A673 (cell line): ENCODE data around the gene HHLA2. TPM values are rescaled to one million over a fixed set of nuclear protein-coding genes. Genes with fewer than 3 reads are reported as not detected.

ENCODE experiments used
- BruUV-seq: library from RNA; stranded (reverse); fragments of 400-500 nt; replicated peaks from 2 replicates; lab custom pipeline; 2021; lab: Mats Ljungman, UMichigan
- CTCF ChIA-PET: fragments of 300-600 bp; sonication (Branson Sonifier 250); formaldehyde crosslinking; loops from one replicate; lab custom pipeline; 2022; ENCODE audit warnings: antibody characterized with exemption; lab: Charles Lee
- POLR2A ChIA-PET: fragments of 300-600 bp; sonication (Branson Sonifier 250); formaldehyde crosslinking; loops from one replicate; lab custom pipeline; 2022; ENCODE audit warnings: antibody characterized with exemption; ENCODE audit not compliant: low non-redundant PET; lab: Charles Lee
- DNase-seq: peaks from one replicate; pipeline ENCODE4 v3.0.0-alpha.2; 2015; ENCODE audit warnings: low spot score
- H3K27ac ChIP-seq: fragments of 200-600 bp; sonication (generic); 2 replicates; pipeline ENCODE4 v1.5.1; 2016; ENCODE audit warnings: mixed run types, low read depth, mild to moderate bottlenecking, mixed read lengths, antibody characterized with exemption, low read length; ENCODE audit not compliant: poor library complexity, severe bottlenecking
- H3K27me3 ChIP-seq: fragments of 200-600 bp; sonication (generic); replicated peaks from 2 replicates; pipeline ENCODE4 v1.6.1; 2017; ENCODE audit warnings: mixed run types, low read depth, mild to moderate bottlenecking, mixed read lengths, antibody characterized with exemption, low read length; ENCODE audit not compliant: insufficient read depth, poor library complexity
- H3K36me3 ChIP-seq: fragments of 200-600 bp; sonication (generic); 2 replicates; pipeline ENCODE4 v1.6.1; 2016; ENCODE audit warnings: mixed run types, mild to moderate bottlenecking, mixed read lengths, antibody characterized with exemption, low read length; ENCODE audit not compliant: insufficient read depth, poor library complexity, severe bottlenecking
- H3K4me1 ChIP-seq: fragments of 200-600 bp; sonication (generic); 2 replicates; pipeline ENCODE4 v1.6.1; 2017; ENCODE audit warnings: mixed run types, mild to moderate bottlenecking, mixed read lengths, antibody characterized with exemption, low read length; ENCODE audit not compliant: insufficient read depth, poor library complexity, severe bottlenecking
- H3K4me3 ChIP-seq: fragments of 200-600 bp; sonication (generic); 2 replicates; pipeline ENCODE4 v1.5.1; 2016; ENCODE audit warnings: low read depth, mixed run types, mild to moderate bottlenecking, mixed read lengths, low read length; ENCODE audit not compliant: poor library complexity, severe bottlenecking
- H3K9me3 ChIP-seq: fragments of 200-600 bp; sonication (generic); 2 replicates; pipeline ENCODE4 v1.6.1; 2016; ENCODE audit warnings: mixed run types, low read depth, mild to moderate bottlenecking, mixed read lengths, antibody characterized with exemption, low read length; ENCODE audit not compliant: poor library complexity, severe bottlenecking
- CTCF ChIP-seq: fragments of 300-800, 200-600 bp; sonication (generic); conservative IDR thresholded peaks from 2 replicates; pipeline ENCODE4 v1.5.1; 2017; ENCODE audit warnings: low read depth, mild to moderate bottlenecking, antibody characterized with exemption, low read length, moderate library complexity, mixed read lengths
- EZH2 ChIP-seq: fragments of 200-600 bp; sonication (generic); IDR thresholded peaks from 2 replicates; pipeline ENCODE4 v1.6.1; 2017; ENCODE audit warnings: borderline replicate concordance, low read depth, mild to moderate bottlenecking, mixed read lengths, antibody characterized with exemption, low read length; ENCODE audit not compliant: poor library complexity, severe bottlenecking
- intact Hi-C: fragments of 100-400 bp; cut with micrococcal nuclease; formaldehyde crosslinking; loops from one replicate; pipeline ENCODE4 v1.10.0; 2022; ENCODE audit not compliant: unreplicated experiment
- total RNA-seq: library from RNA; stranded (reverse); gene quantifications from 2 replicates; pipeline ENCODE4 v1.2.3, GENCODE V29; 2021

Gene HHLA2
- total RNA-seq, 1 experiment from 2014 or later, result not detected

- ChIA-PET CTCF (no interaction called here), POLR2A (no interaction called here)
- H3K27me3 ChIP-seq, result no peaks in the 10 kb centered on the region
- H3K4me3 ChIP-seq, result no peak overlapping the region
- H3K27ac ChIP-seq, result no peak overlapping the region
- no peak for DNase-seq
- no peaks in the 10 kb centered on the region for H3K9me3 ChIP-seq
- intact Hi-C loops, result no loop called here
- TF ChIP-seq CTCF, result no peak
- TF ChIP-seq EZH2, result no peak
- no peaks in the 10 kb centered on the region for H3K36me3 ChIP-seq
- no peaks in the 10 kb centered on the region for H3K4me1 ChIP-seq
- no TSS peak for BruUV-seq
Observed at GRCh38 chr3:108329947-108330346, 33.6 kb downstream of the HHLA2 start.

DNA sequence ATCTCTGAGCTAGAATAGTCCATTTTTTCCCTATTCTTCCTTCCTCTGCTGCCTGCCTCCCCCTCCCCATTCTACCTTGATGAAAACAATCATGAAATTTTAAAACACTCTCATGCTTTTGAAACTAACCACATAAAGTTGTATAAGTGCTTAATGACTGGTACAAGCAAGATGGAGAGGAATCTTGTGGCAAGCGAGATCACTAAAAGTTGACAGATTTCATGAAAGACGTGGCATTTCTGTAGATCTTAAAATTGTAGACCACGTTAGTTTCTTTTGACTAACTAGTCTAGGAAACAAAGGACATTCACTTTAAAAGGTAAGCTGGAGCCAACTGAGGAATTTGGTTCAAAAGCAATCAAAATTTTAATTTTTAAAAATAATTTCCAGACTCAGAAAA is 35.4 kb downstream of the HHLA2 start:
- no peak for TF ChIP-seq EZH2
- no peak for TF ChIP-seq CTCF
- intact Hi-C loops, result no loop called here
- H3K4me3 ChIP-seq, result no peak overlapping the region
- H3K27me3 ChIP-seq, result no peaks in the 10 kb centered on the region
- ChIA-PET CTCF (no interaction called here), POLR2A (no interaction called here)
- H3K4me1 ChIP-seq, result no peaks in the 10 kb centered on the region
- no peak overlapping the region for H3K27ac ChIP-seq
- no TSS peak for BruUV-seq
- H3K9me3 ChIP-seq, result no peaks in the 10 kb centered on the region
- no peaks in the 10 kb centered on the region for H3K36me3 ChIP-seq
- DNase-seq, result no peak

GRCh38 chr3:108333961-108334360 is 37.6 kb downstream of the HHLA2 start:
- H3K4me1 ChIP-seq, result no peaks in the 10 kb centered on the region
- no peak for DNase-seq
- H3K36me3 ChIP-seq, result no peaks in the 10 kb centered on the region
- H3K9me3 ChIP-seq, result no peaks in the 10 kb centered on the region
- TF ChIP-seq EZH2 (no peak), CTCF (no peak)
- no peak overlapping the region for H3K27ac ChIP-seq
- H3K4me3 ChIP-seq, result no peak overlapping the region
- intact Hi-C loops, result no loop called here
- CTCF ChIA-PET, result no interaction called here
- POLR2A ChIA-PET, result no interaction called here
- no TSS peak for BruUV-seq
- no peaks in the 10 kb centered on the region for H3K27me3 ChIP-seq
